Thyroid gland (tissue), 4 donors: ENCODE data around the gene PPM1E. TPM values are rescaled to one million over a fixed set of nuclear protein-coding genes. Genes with fewer than 3 reads are reported as not detected.

Experiments
- DNase-seq, 2 donors: peaks; one replicate each; pipeline ENCODE4 v3.0.0-alpha.2; 2019
- H3K27ac ChIP-seq, 3 donors: fragments of 200-600 bp; sonication (generic); 1 replicate in 2 of 3; 2 replicates in 1 of 3; pipeline ENCODE4 v1.5.1; 2016 to 2019; ENCODE audit warnings: mild to moderate bottlenecking in 1 of 3, moderate library complexity in 1 of 3
- H3K27me3 ChIP-seq: fragments of 200-600 bp; sonication (generic); one replicate; pipeline ENCODE4 v1.5.1; 2019
- H3K36me3 ChIP-seq, 2 donors: fragments of 200-600 bp; sonication (generic); one replicate each; pipeline ENCODE4 v1.5.1; 2016 to 2019
- H3K4me1 ChIP-seq, 2 donors: fragments of 200-600 bp; sonication (generic); one replicate each; pipeline ENCODE4 v1.5.1; 2017 to 2019
- H3K4me3 ChIP-seq, 3 donors: fragments of 200-600 bp; sonication (generic); replicated peaks in 1 of 3; 1 replicate in 2 of 3; 2 replicates in 1 of 3; pipeline ENCODE4 v1.5.1; 2016; ENCODE audit warnings: mild to moderate bottlenecking in 1 of 3
- H3K9me3 ChIP-seq: fragments of 200-600 bp; sonication (generic); one replicate; pipeline ENCODE4 v1.5.1; 2017
- CTCF ChIP-seq, 6 experiments: fragments of 200-600 bp in 3 of 6; fragments of 450-650 bp in 3 of 6; sonication (generic) in 3 of 6; IDR thresholded peaks; one replicate each; pipeline ENCODE4 v1.5.1; 2016 to 2019; ENCODE audit warnings: antibody characterized with exemption in 6 of 6, mild to moderate bottlenecking in 2 of 6, inconsistent platforms in 1 of 6, moderate library complexity in 1 of 6
- POLR2A ChIP-seq, 2 donors: fragments of 450-650 bp; IDR thresholded peaks; one replicate each; pipeline ENCODE4 v1.6.1; 2017; ENCODE audit warnings: antibody characterized with exemption in 2 of 2, mild to moderate bottlenecking in 2 of 2, moderate library complexity in 1 of 2
- WGBS, 2 donors: methylation state at CpG; one replicate each; pipeline ENCODE4 v1.1.5; 2017; 5-methylcytosine and 5-hydroxymethylcytosine counted together
- intact Hi-C: fragments of 100-400 bp; cut with DNase I; formaldehyde crosslinking; loops from one replicate; pipeline ENCODE4 v1.15.1; 2023
- total RNA-seq, 4 donors: library from RNA; depleted of rRNA; stranded (reverse); fragments of >200 nt; gene quantifications; one replicate each; pipeline ENCODE4 v1.2.3, GENCODE V29; 2016

The PPM1E gene
- total RNA-seq, 4 donors from 2014 or later = 0.11 to 0.13 (median 0.13) TPM; not detected in 1

- Histone ChIP-seq H3K36me3 (no peaks in the 10 kb centered on the region), H3K27me3 (no peaks in the 10 kb centered on the region), H3K27ac (no peak overlapping the region), H3K4me1 (peaks cover 16% of the 10 kb centered on the region in 2 donors), H3K9me3 (no peaks in the 10 kb centered on the region), H3K4me3 (no peak overlapping the region)
- no peak for TF ChIP-seq POLR2A (IDR thresholded peaks at IDR 0.05)
- TF ChIP-seq CTCF (IDR thresholded peaks at IDR 0.05) = no peak
- DNase-seq = no peak
- intact Hi-C loops = no loop called here
- WGBS, 2 donors = 96 to 100% methylated on average over 3 of the region's 3 CpGs
These were observed 210.6 kb downstream of the PPM1E start for GRCh38 chr17:58966208-58966607.

GRCh38 chr17:58968426-58969061 is 212.9 kb downstream of the PPM1E start:
- Histone ChIP-seq H3K4me1 (peaks cover 16% of the 10 kb centered on the region in 2 donors), H3K27me3 (no peaks in the 10 kb centered on the region), H3K9me3 (no peaks in the 10 kb centered on the region), H3K4me3 (no peak overlapping the region), H3K36me3 (no peaks in the 10 kb centered on the region), H3K27ac (no peak overlapping the region)
- 87 to 90% methylated on average over 4 of the region's 4 CpGs for WGBS, 2 donors
- DNase-seq = no peak
- intact Hi-C loops = no loop called here
- no peak for TF ChIP-seq CTCF (IDR thresholded peaks at IDR 0.05)
- TF ChIP-seq POLR2A (IDR thresholded peaks at IDR 0.05) = no peak

GRCh38 chr17:58969156-58969555 is 213.5 kb downstream of the PPM1E start:
- no peak overlapping the region for H3K27ac ChIP-seq
- peak; percentile 52 to 58 for DNase-seq
- H3K9me3 ChIP-seq = no peaks in the 10 kb centered on the region
- TF ChIP-seq POLR2A (IDR thresholded peaks at IDR 0.05) (no peak), CTCF (IDR thresholded peaks at IDR 0.05) (no peak)
- H3K27me3 ChIP-seq = no peaks in the 10 kb centered on the region
- intact Hi-C loops = no loop called here
- no peaks in the 10 kb centered on the region for H3K36me3 ChIP-seq
- 12 to 16% methylated on average over 1 of the region's 1 CpG for WGBS, 2 donors
- H3K4me3 ChIP-seq = no peak overlapping the region
- H3K4me1 ChIP-seq = peaks cover 16% of the 10 kb centered on the region in 2 donors

GRCh38 chr17:58969612-58970011 is 214.0 kb downstream of the PPM1E start:
- Histone ChIP-seq H3K36me3 (no peaks in the 10 kb centered on the region), H3K27me3 (no peaks in the 10 kb centered on the region), H3K4me3 (no peak overlapping the region), H3K27ac (no peak overlapping the region), H3K4me1 (peaks cover 16% of the 10 kb centered on the region in 2 donors), H3K9me3 (no peaks in the 10 kb centered on the region)
- 60 to 77% methylated on average over 4 of the region's 4 CpGs for WGBS, 2 donors
- no peak for DNase-seq
- intact Hi-C loops = no loop called here
- TF ChIP-seq POLR2A (IDR thresholded peaks at IDR 0.05) (no peak), CTCF (IDR thresholded peaks at IDR 0.05) (no peak)

- Histone ChIP-seq H3K27ac (no peak overlapping the region), H3K27me3 (no peaks in the 10 kb centered on the region), H3K4me3 (no peak overlapping the region), H3K36me3 (no peaks in the 10 kb centered on the region), H3K9me3 (no peaks in the 10 kb centered on the region), H3K4me1 (peaks cover 16% of the 10 kb centered on the region in 2 donors)
- no peak for TF ChIP-seq CTCF (IDR thresholded peaks at IDR 0.05)
- no peak for TF ChIP-seq POLR2A (IDR thresholded peaks at IDR 0.05)
- 72 to 76% methylated on average over 7 of the region's 7 CpGs for WGBS, 2 donors
- no peak for DNase-seq
- intact Hi-C loops = no loop called here
These were observed 215.2 kb downstream of the PPM1E start for GRCh38 chr17:58970609-58971450.
